Vagina (tissue), 2 donors: ENCODE measurements around the gene CD300LD.

Source experiments
- CTCF ChIP-seq, 3 experiments: fragments of 450-650 bp in 2 of 3; fragments of 200-600 bp in 1 of 3; sonication (generic) in 1 of 3; IDR thresholded peaks; one replicate each; pipeline ENCODE4 v1.5.1; 2017 to 2019; ENCODE audit warnings: antibody characterized with exemption in 3 of 3, mild to moderate bottlenecking in 2 of 3, moderate library complexity in 2 of 3
- POLR2A ChIP-seq, 2 donors: fragments of 450-650 bp; IDR thresholded peaks; one replicate each; pipeline ENCODE4 v1.6.1; 2017; ENCODE audit warnings: antibody characterized with exemption in 2 of 2, mild to moderate bottlenecking in 2 of 2, moderate library complexity in 2 of 2
- POLR2AphosphoS5 ChIP-seq, 2 donors: sonication (generic); formaldehyde crosslinking; IDR thresholded peaks; one replicate each; pipeline ENCODE4 v1.9.0; 2017; ENCODE audit warnings: antibody characterized with exemption in 2 of 2, mild to moderate bottlenecking in 2 of 2, low read depth in 1 of 2; ENCODE audit not compliant: insufficient read depth in 1 of 2

- TF ChIP-seq CTCF (IDR thresholded peaks at IDR 0.05) (no peak), POLR2A (IDR thresholded peaks at IDR 0.05) (no peak), POLR2AphosphoS5 (IDR thresholded peaks at IDR 0.05; ENCODE audit: insufficient read depth in 1 of 2, low read depth in 1 of 2) (no peak)
Observed at GRCh38 chr17:74618451-74618850, 26.4 kb upstream of the CD300LD start.
